Right renal pelvis (tissue), 4 donors: ENCODE results near the gene BCL2L12. TPM values are rescaled to one million over a fixed set of nuclear protein-coding genes. Genes with fewer than 3 reads are reported as not detected.
A peak's percentile ranks its signal among the peaks of the same experiment; 100 is the strongest.

Experiments
- DNase-seq, 4 donors: peaks; one replicate each; pipeline ENCODE4 v3.0.0-alpha.2; 2013; ENCODE audit warnings: low read depth in 4 of 4, low spot score in 3 of 4, missing footprints in 1 of 4
- polyA plus RNA-seq, 4 donors: library from polyadenylated mRNA; unstranded; fragments of 120-200 nt; gene quantifications; one replicate each; pipeline ENCODE4 v1.2.1, GENCODE V29; 2013; ENCODE audit not compliant: insufficient read length in 4 of 4

Gene BCL2L12
- polyA plus RNA-seq, 4 donors, result 20.5 to 32.6 (median 23.9) TPM

DNA sequence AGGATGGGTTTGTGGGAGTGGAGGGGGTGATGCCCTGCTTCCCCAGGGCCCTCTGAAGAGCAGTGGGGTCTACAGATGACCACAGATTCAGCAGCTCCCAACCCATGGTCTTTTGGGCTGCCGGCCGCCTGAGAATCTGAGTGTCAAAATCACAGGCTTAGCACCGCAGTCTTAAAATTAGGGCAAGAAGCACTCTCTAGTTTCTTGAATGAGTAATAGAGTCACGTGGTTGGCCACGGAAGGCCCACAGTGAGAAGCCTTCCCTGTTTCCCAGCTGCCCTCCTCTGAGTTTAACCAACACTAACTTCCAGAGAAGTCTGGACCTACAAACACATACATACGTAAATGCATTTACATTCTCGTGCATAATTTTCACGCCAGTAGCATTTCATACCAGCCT is 16.5 kb downstream of the BCL2L12 start:
- DNase-seq, result no peak

DNA sequence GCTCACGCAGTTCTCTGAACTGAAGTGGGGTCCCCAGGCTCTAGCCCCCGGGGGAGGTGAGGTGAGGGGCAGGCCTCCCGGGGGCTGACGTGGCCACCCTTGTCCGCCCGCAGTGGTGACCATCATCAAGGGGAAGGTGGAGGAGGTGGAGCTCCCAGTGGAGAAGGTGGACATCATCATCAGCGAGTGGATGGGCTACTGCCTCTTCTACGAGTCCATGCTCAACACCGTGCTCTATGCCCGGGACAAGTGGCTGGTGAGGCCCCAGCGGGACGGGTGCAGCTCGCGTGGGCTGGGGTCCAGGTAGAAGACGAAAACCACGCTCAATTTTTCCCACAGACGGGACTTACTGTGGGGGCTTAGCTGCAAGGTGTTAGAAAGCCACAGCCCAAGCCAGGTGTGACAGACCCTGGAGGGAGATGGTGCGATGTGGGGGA is 18.1 kb downstream of the BCL2L12 start:
- DNase-seq, result no peak

DNA sequence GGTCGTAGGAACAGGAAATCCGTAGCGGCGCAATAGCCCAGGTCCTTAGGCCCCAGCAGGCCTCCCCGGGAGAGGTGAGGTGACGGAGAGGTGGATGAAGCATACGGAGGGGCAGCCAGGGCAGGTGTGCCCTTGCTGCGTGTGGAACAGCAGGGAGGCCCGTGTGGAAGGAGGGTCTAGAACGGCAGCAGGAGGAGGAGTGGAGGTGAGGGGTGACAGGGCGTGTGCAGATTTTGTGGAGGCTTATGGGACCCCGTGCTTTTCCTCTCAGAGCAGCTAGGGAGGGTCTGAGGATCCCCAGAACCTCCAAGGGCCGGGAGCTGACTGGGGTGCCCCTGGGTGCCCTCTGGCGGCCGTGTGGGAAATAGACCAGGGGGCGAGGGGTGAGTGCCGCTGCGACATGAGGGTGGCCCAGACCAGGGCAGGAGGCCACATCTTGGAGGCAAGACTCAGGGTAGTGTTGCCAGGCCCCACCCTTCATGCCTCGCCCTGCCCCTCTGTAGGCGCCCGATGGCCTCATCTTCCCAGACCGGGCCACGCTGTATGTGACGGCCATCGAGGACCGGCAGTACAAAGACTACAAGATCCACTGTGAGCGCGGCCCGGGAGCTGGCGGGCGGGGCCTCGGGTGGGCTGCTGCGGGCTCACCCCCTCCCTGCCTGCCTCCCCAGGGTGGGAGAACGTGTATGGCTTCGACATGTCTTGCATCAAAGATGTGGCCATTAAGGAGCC is 18.7 kb downstream of the BCL2L12 start:
- DNase-seq, result no peak

DNA sequence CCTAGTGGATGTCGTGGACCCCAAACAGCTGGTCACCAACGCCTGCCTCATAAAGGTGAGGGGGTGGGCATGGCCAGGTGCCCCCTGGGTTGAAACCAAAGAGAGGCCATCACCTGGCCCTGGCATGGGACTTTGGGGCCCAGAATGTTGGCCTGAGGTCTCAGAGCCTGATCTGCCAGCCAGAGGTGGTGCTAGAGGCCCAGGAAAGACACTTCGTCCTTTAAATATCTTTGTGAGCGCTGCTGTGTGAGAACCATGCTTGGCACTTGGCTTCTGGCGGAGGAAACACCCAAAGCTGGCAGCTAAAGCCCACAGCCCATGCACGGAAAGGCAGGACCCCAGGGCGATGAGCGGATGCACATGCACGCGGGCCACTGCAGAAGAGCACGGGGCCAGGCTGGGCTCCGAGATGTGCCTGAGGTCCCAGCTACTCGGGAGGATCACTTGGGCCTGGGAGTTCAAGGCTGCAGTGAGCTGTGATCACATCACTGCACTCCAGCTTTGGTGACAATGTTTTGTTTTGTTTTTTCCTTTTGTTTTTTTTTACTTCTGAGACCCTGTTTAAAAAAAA is 19.3 kb downstream of the BCL2L12 start:
- no peak for DNase-seq

DNA sequence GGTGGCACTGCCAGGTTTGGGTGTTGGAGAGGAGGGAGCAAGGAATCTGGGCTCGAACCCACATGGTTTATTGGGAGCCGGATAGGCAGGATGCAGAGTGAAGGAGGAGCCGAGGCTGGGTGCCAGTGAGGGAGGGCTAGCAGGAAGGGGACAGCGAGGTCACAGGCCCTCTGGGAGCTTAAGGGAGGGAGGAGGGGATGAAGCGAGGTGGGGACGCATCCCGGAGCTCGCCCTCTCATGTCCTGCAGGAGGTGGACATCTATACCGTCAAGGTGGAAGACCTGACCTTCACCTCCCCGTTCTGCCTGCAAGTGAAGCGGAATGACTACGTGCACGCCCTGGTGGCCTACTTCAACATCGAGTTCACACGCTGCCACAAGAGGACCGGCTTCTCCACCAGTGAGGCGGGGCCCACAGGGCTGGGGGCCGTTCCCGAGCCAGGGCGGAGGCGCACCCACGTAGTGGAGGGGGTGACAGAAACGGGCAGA is 20.2 kb downstream of the BCL2L12 start:
- no peak for DNase-seq

DNA sequence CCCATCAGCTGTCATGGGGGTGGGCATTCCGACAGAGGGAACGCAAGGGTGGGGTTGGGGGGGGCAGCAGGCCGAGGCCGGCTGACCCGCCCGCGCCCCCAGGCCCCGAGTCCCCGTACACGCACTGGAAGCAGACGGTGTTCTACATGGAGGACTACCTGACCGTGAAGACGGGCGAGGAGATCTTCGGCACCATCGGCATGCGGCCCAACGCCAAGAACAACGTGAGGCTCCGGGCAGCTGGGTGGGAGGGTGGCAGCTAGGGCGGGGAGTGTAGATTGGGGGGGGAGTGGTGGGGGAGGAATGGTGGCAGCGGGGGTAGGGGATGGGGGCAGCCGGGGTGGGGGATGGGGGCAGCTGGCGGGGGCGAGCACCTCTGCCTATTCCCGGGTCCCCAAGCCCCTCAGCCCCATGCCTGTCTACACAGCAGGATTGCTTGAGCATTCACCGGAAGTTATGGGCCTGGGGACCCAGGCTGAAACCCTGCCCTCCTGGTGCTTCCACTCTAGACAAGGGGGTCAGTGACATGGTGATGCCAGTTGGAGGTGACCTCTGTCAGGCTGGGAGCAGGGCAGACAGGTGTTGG is 20.9 kb downstream of the BCL2L12 start:
- no peak for DNase-seq

DNA sequence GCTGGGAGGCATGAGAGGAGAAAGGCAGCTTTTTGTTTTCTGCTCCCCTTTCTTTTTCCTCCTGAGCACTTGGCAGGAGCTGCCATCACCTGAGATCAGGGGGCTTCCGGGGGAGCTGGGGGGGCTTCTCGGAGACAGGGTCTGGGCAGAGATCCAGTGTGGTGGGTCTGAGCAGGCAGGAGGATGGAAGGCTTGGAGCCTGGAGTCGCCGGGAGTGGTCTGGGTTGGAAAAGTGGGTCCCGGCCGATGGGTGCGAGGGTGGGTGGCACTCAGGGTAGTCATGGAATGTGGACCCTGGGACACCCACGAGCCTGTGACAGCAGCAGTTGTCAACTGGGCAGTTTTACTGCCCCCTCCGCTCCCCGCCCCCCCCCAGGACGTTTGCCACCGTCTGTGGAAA is 21.4 kb downstream of the BCL2L12 start:
- DNase-seq, result no peak

DNA sequence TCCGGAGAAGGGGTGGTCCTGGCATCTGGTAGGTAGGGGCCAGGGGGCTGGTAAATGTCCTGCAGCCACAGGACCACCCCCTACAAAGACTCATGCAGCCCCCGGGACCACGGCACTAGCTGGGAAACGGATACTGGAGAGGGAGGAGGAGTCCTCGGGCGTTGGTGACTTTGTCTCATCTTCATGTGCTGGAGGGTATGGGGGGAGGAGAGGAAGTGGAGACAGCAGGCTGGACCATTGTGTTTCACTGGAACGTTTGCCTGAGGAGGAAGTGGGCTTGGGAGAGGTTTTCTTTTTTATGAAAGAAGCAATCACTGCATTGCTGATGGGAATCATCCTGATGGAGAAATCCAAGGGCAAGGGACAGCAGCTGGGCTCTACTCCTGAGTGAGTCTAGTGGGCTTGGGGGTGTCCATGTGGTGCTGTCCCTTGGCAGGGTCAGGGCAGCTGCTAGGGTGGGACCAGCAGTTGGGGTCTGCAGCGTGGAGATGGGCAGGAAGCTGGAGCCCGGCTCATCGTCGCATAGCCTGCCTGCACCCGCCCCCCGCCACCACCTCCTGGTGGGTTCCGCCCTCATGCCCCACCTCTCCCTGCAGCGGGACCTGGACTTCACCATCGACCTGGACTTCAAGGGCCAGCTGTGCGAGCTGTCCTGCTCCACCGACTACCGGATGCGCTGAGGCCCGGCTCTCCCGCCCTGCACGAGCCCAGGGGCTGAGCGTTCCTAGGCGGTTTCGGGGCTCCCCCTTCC is 22.0 kb downstream of the BCL2L12 start:
- DNase-seq, result no peak

DNA sequence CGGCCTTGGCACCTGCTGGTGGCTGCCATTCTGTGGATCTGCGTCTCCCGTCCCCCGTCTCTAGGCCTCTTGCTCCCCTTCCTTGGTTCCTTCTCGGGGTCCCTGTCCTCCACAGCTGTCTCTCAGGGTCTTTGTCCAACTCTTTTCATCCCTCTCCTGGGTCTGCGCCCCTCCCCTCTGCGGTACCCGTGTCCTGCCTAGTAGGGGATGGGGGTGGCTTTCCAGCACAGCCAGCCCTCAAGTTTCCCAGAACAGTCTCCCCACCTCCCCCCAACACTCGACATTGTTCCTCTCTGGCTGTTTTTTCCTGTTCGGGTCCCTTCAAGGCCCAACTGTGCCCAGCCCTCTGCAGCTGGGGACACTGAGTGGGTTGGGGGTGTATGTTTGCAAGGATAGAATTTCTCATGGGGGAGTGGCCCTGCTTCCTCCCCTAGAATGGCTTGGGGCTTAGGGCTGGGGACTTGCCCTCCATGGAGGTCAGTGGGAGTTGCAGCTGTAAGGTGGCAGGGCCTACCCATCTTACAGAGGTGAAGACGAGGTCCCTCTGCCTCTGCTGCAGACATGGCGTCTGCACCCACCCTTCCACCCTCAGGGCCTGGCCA is 22.9 kb downstream of the BCL2L12 start:
- no peak for DNase-seq

DNA sequence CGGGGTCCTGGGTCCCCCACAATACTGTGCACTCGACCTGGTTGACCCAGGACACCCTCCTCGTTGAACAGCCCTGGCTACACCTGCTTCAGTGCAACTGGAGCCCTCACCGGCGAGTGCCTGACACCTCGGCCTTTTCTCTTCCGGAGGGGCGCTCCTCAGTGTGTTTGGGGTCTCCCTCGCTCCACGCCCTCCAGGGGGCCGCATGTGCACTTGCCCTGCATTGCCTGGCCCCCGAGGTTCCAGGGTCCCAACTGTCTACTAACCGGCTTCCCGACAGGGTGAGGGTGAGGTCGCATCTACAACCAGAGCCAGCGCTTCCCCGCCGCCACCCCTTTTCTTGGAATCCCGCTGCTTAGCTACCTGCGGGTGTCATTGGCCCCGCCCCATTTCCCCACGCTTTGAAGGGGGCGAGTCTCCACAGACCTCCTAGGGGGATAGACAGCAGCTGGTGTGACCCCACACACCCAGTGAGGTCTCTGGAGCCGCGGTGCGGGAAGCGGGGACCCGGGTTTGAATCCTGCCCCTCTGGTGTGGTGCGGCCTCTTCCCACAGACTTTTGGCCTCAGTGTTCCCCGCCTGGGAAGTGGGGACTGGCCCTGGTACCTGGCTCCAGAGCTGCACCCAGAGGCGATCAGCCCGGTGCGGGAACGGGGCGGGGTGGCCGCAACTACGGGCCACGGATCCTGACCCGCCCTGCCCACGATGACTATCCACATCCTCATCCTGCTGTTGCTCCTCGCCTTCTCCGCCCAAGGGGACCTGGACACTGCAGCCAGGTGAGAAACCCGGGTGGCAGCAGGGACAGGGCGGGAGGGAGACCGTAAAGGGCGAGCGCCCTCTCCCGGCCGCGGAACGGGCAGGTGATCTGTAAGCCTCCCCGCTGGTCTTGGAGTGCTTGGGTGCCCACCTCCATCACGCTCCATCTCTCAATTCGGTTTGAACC is 23.7 kb downstream of the BCL2L12 start, which contains the start of gene ADM5:
Gene ADM5, plus strand, starts transcription at position 462 of the 946 bp plus-strand sequence. Its CDS starts 244 bp downstream, at position 706.
- no peak for DNase-seq

DNA sequence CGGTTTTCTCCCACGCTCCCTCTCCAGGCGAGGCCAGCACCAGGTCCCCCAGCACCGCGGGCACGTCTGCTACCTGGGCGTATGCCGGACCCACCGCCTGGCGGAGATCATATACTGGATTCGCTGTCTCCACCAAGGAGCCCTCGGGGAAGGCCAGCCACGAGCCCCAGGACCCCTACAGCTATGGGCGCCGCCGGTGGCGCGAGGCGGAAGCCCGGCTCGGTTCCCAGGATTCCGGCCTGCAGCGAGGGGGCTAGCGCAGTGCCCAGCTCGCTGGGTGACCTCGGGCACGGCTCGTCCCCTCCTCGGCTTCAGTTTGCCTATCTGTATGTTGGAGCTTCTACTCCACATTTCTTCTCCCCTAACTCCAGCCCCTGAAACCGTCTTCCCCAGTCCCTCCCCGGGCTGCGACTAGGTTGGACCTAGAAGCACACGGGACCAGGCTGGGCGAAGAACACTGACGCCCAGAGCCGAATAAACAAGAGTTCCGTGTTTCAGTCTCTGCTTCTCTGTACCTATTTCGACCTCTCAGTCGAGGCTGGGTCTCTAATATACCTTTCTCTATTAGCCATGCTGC is 24.4 kb downstream of the BCL2L12 start:
- DNase-seq, result no peak

DNA sequence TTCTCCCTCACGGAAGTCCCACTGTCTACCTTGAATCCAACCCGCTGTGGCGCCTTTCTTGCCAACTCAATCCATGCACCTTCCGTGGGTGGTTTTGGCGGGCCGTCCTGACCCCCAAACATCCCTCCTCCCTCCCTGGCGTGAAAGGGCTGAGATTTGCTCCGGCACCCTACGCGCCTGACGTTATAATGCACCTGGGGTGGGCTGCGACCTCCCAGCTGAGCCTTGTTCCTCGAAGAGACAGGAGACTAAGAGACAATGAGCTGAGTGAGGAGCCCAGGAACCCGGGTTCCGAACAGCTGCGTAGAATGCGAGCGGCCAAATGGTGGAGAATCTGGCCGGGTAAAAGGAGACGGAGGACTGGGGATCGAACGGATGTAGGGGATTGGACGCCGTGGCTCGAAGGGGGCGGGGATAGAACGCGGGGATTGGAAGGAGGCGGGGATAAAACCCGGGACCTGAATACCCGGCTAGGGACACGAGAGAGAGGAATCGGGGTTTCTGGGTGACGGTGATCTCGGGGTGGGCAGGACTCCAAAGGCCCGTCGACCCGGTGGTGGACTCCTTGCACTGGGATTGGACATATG is 25.0 kb downstream of the BCL2L12 start, which contains the start of gene CPT1C:
Gene CPT1C, plus strand, starts transcription at position 461 of the 587 bp plus-strand sequence. CDS start 1,137 bp downstream, outside the sequence.
- peak in 1 of 4 donors; percentile 53 for DNase-seq

DNA sequence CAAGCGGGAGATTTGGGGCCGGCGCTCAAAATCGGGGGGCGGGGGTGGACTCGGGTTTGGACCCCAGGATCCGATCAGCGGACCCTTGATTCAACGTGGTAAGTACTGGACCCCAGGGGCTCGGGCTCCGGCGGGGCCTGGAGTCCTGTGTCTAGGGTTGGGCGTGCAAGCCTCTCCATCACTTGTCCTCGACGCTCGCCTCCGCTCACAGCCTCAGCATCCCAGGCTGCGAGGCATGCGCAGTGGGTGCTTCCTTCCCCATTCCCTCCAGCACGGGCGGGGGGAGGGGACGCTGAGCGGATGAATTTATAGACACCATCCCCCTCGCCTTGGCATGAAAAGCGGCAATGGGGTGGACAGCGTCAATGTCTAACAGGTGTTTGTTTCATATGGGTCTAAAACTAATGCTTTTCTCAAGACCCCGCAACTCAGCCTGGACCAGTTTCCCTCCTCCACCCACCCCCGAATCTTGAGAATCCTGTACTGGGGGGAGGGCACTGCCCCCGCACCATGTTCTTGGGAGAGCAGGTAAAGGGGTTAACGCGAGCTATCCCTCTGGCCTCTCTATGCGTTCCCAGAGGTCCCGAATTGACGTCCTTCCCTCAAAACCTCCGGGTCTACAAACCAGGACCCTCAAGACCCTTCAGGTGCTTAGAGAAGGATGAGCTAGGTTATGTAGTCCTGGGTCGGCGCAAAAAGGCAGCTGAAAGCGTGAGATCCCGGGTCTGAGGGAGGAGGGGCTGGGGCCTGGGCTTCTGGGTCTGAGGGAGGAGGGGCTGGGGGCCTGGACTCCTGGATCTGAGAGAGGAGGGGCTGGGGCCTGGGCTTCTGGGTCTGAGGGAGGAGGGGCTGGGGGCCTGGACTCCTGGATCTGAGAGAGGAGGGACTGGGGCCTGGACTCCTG is 25.8 kb downstream of the BCL2L12 start:
- DNase-seq, result no peak

DNA sequence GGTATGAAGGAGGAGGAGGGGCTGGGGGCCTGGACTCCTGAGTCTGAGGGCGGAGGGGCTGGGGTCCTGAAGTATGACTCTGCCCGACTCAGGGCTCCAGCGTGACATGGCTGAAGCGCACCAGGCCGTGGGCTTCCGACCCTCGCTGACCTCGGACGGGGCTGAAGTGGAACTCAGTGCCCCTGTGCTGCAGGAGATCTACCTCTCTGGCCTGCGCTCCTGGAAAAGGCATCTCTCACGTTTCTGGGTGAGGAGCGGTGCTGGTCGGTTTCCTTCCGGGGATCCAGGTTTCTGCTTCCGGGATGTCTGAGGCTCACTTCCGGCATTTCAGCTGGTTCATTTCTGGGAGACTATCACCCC is 26.4 kb downstream of the BCL2L12 start:
- no peak for DNase-seq

DNA sequence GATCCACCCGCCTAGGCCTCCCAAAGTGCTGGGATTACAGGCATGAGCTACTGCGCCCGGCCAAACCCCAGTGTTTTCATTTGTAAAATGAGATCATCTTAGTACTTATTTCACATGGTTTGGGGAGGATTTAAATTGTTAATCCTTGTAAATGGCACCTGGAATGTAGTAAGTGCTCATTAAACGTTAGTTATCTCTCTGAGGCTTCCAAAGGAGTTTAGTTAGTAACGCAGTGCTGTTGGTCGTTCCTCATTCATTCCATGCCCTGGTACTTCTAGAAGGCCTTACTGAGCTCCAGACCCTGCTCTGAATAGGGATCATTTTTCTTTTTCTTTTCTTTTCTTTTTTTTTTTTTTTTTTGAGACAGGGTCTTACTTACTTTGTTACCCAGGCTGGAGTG is 30.4 kb downstream of the BCL2L12 start:
- DNase-seq, result no peak

DNA sequence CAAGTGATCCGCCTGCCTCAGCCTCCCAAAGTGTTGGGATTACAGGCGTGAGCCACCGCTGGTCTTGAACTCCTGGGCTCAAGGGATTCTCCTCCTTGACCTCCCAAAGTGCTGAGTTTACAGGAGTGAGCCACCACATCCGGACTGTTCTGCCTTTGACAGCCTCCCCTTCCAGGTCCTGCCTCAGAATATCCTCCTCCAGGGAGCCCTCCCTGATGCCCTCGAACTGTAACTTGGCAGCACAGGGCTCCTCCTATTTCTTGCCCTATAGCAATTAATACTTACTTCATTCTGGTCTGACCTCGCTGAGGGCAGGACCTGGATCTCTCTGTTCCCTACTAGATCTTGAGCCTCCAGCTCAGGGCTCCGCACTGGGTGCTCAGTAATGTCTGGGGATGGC is 31.1 kb downstream of the BCL2L12 start:
- no peak for DNase-seq

DNA sequence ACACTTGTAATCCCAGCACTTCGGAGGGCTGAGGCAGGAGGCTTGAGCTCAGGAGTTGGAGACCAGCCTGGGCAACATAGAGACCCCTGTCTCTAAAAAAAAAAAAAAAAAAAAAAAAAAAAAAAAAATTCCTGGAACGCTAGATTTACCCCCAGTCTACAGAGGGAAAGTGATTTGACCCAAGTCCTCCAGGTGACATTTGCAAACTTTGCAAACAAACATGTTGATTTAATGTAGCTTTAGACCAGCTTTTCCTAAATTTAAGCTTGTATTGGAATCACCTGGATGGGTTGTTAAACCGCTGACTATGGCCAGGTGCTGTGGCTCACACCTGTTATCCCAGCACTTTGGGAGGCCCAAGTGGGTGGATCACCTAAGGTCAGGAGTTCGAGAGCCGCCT is 33.6 kb downstream of the BCL2L12 start:
- DNase-seq, result no peak

DNA sequence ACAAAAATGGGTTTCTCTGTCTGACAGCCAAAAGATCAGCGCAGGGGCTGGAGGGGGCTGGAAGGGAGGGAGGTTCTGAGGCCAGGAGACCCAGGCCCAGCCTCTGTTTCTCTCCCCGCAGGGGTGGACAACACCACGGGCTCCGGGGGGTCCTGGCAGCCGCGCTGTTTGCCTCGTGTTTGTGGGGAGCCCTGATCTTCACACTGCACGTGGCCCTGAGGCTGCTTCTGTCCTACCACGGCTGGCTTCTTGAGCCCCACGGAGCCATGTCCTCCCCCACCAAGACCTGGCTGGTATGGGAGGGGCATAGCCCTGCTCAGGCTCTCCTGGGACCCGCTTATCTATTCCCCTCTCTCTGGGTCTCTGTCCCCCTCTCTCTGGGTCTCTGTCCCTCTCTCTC is 34.8 kb downstream of the BCL2L12 start:
- no peak for DNase-seq
